Keratinocyte (primary cell): ENCODE measurements around the gene MAGI1.

Experiments used
- EZH2 ChIP-seq: IDR thresholded peaks from one replicate; pipeline ENCODE4 v1.6.1; 2012; ENCODE audit warnings: inconsistent platforms, mild to moderate bottlenecking, low read length, moderate library complexity
- TF ChIP-seq, protein P1 (sequence below), 3 experiments: IDR thresholded peaks in 1 of 3; conservative IDR thresholded peaks in 1 of 3; optimal IDR thresholded peaks in 1 of 3; 2 replicates in 2 of 3; 3 replicates in 1 of 3; pipeline versions ENCODE3 to v1.5.1; 2011; ENCODE audit warnings: low read length in 3 of 3, mild to moderate bottlenecking in 3 of 3, moderate library complexity in 2 of 3, control low read depth in 1 of 3, inconsistent platforms in 1 of 3; ENCODE audit not compliant: insufficient read depth in 2 of 3; ENCODE audit errors: extremely low read depth in 1 of 3

GRCh38 chr3:65576966-65577365 lies 461.8 kb downstream of the MAGI1 start:
- TF ChIP-seq EZH2 = no peak
- TF ChIP-seq, protein P1, sequence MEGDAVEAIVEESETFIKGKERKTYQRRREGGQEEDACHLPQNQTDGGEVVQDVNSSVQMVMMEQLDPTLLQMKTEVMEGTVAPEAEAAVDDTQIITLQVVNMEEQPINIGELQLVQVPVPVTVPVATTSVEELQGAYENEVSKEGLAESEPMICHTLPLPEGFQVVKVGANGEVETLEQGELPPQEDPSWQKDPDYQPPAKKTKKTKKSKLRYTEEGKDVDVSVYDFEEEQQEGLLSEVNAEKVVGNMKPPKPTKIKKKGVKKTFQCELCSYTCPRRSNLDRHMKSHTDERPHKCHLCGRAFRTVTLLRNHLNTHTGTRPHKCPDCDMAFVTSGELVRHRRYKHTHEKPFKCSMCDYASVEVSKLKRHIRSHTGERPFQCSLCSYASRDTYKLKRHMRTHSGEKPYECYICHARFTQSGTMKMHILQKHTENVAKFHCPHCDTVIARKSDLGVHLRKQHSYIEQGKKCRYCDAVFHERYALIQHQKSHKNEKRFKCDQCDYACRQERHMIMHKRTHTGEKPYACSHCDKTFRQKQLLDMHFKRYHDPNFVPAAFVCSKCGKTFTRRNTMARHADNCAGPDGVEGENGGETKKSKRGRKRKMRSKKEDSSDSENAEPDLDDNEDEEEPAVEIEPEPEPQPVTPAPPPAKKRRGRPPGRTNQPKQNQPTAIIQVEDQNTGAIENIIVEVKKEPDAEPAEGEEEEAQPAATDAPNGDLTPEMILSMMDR (optimal IDR thresholded peaks at IDR 0.05 in 1 of 3, IDR thresholded peaks at IDR 0.05 in 1 of 3, conservative IDR thresholded peaks at IDR 0.05 in 1 of 3; ENCODE audit: extremely low read depth in 1 of 3, insufficient read depth in 2 of 3, low read length in 3 of 3) = no peak
